GM10266 (cell line): ENCODE data around the gene HORMAD2.

Experiments used
- DNase-seq: peaks from one replicate; pipeline ENCODE4 v3.0.0; 2012; ENCODE audit errors: extremely low spot score
- CTCF ChIP-seq: IDR thresholded peaks from 2 replicates; pipeline ENCODE4 v1.5.1; 2012; ENCODE audit warnings: mild to moderate bottlenecking, low read depth; ENCODE audit not compliant: control insufficient read depth, insufficient read depth; ENCODE audit errors: missing control alignments

Gene HORMAD2

GRCh38 chr22:30150212-30150611 lies 69.9 kb downstream of the HORMAD2 start:
- no peak for TF ChIP-seq CTCF
- DNase-seq, result no peak

- no peak for TF ChIP-seq CTCF
- DNase-seq, result no peak
These were observed 78.0 kb downstream of the HORMAD2 start for GRCh38 chr22:30158277-30158676.

GRCh38 chr22:30158744-30159500 lies 78.7 kb downstream of the HORMAD2 start:
- no peak for TF ChIP-seq CTCF
- no peak for DNase-seq

GRCh38 chr22:30159561-30160353 lies 79.5 kb downstream of the HORMAD2 start:
- no peak for TF ChIP-seq CTCF
- no peak for DNase-seq

- no peak for TF ChIP-seq CTCF
- no peak for DNase-seq
These were observed 80.8 kb downstream of the HORMAD2 start for GRCh38 chr22:30161051-30161469.

GRCh38 chr22:30167296-30167695 lies 87.0 kb downstream of the HORMAD2 start:
- TF ChIP-seq CTCF, result no peak
- no peak for DNase-seq

GRCh38 chr22:30167734-30168133 lies 87.5 kb downstream of the HORMAD2 start:
- no peak for DNase-seq
- TF ChIP-seq CTCF, result no peak
